Heart left ventricle (tissue), 16 donors: ENCODE results near the gene NOC2L. TPM values are rescaled to one million over a fixed set of nuclear protein-coding genes. Genes with fewer than 3 reads are reported as not detected.

Source experiments
- ATAC-seq, 4 donors: fragments of 200-7000 bp; cut with Tn5 transposase; one replicate each; pipeline ENCODE4 v1.9.1; 2020 to 2022; ENCODE audit warnings: moderate library complexity in 4 of 4, mild to moderate bottlenecking in 3 of 4, moderate number of reproducible peaks in 1 of 4
- DNase-seq, 5 donors: peaks; one replicate each; pipeline ENCODE4 v3.0.0-alpha.2; 2020
- H3K27ac ChIP-seq, 12 donors: fragments of 200-600 bp; sonication (generic) in 4 of 12; one replicate each; pipeline versions ENCODE4 v1.5.0 to v1.8.0; 2016 to 2022; ENCODE audit warnings: mild to moderate bottlenecking in 2 of 12
- H3K27me3 ChIP-seq, 9 donors: fragments of 200-600 bp; sonication (generic) in 2 of 9; one replicate each; pipeline versions ENCODE4 v1.5.1 to v1.8.0; 2016 to 2022; ENCODE audit warnings: mild to moderate bottlenecking in 3 of 9
- H3K36me3 ChIP-seq, 9 donors: fragments of 200-600 bp; sonication (generic) in 2 of 9; one replicate each; pipeline versions ENCODE4 v1.5.0 to v1.8.0; 2018 to 2022; ENCODE audit warnings: mild to moderate bottlenecking in 2 of 9
- H3K4me1 ChIP-seq, 12 donors: fragments of 200-600 bp; sonication (generic) in 4 of 12; one replicate each; pipeline versions ENCODE4 v1.5.0 to v1.8.0; 2016 to 2022; ENCODE audit warnings: mild to moderate bottlenecking in 3 of 12
- H3K4me3 ChIP-seq, 12 donors: fragments of 200-600 bp; sonication (generic) in 4 of 12; one replicate each; pipeline versions ENCODE4 v1.5.0 to v1.8.0; 2017 to 2022; ENCODE audit warnings: mild to moderate bottlenecking in 9 of 12, moderate library complexity in 4 of 12
- H3K9me3 ChIP-seq, 12 donors: fragments of 200-600 bp; sonication (generic) in 4 of 12; one replicate each; pipeline versions ENCODE4 v1.5.0 to v1.8.0; 2016 to 2022; ENCODE audit warnings: mild to moderate bottlenecking in 1 of 12
- POLR2A ChIP-seq, 2 donors: fragments of 450-650 bp; IDR thresholded peaks; one replicate each; pipeline ENCODE4 v1.6.1; 2017; ENCODE audit warnings: antibody characterized with exemption in 2 of 2, mild to moderate bottlenecking in 2 of 2, moderate library complexity in 2 of 2
- WGBS, 4 donors: extraction: QIAGEN DNeasy Blood & Tissue Kit in 2 of 4; methylation state at CpG; one replicate each; pipeline versions ENCODE4 v1.1.5 to v1.1.7; 2013 to 2018; 5-methylcytosine and 5-hydroxymethylcytosine counted together
- intact Hi-C, 10 donors: fragments of 100-400 bp; cut with DNase I; formaldehyde crosslinking; loops; one replicate each; pipeline versions ENCODE4 v1.11.1 to v1.14.2; 2022
- polyA plus RNA-seq, 2 donors: library from polyadenylated mRNA; stranded (reverse); fragments of 200-250 nt; gene quantifications; one replicate each; pipeline ENCODE4 v1.2.3, GENCODE V29; 2013
- total RNA-seq, 9 donors: library from RNA; depleted of rRNA in 2 of 9; stranded (reverse); fragments of >200 nt in 2 of 9; fragmentation: NEBNext Ultra II Directional in 3 of 9; extraction: Animal tissue kit (Norgen Biotek cat#: 25700) in 3 of 9; gene quantifications; one replicate each; pipeline versions ENCODE4 v1.1.0 to v1.2.4, GENCODE V29; 2016 to 2023
- TF ChIP-seq, protein P1 (sequence below), 12 donors: fragments of 200-600 bp; sonication (generic) in 4 of 12; IDR thresholded peaks; one replicate each; pipeline versions ENCODE4 v1.5.0 to v1.8.0; 2018 to 2022; ENCODE audit warnings: antibody characterized with exemption in 12 of 12, mild to moderate bottlenecking in 5 of 12
- donor health status: ischemic (EF 13 %, LVEDD 7.1; RV severe dilation, severe dysfunction).
- donor health status: healthy with polysubstance abuse.
- donor health status: DM: no; HTN: yes; CAD: no.
- donor health status: DM: no; HTN: no; CAD: no.
- donor health status: ischemic (EF 25% LVEDD 6.9; RV normal size, moderate dysfunction).
- donor health status: ischemic (EF 25% LVEDD 5.7; RV mildly dilated, moderate dysfunction).
- donor health status: healthy.
- donor health status: DM: yes; HTN: yes; CAD: no.
- donor health status: ischemic (EF 35%, LVEDD 5.7; RV mildly dilated, moderate dysfunction).
- donor health status: nonischemic (EF 11% LVEDD 7.7; RV severe dilation, severe dysfunction).
- donor health status: DM: yes; HTN: yes; CAD: no.
- donor health status: PGD.
- donor health status: ischemic (EF 29% LVEDD 5.4; RV normal size, mild dysfunction).
- donor health status: nonischemic (EF 23%, LVEDD 6.1; RV moderate dilation, normal function).

Gene NOC2L
- total and polyA plus RNA-seq, 11 donors = 36.0 to 85.3 (median 44.0) TPM

DNA sequence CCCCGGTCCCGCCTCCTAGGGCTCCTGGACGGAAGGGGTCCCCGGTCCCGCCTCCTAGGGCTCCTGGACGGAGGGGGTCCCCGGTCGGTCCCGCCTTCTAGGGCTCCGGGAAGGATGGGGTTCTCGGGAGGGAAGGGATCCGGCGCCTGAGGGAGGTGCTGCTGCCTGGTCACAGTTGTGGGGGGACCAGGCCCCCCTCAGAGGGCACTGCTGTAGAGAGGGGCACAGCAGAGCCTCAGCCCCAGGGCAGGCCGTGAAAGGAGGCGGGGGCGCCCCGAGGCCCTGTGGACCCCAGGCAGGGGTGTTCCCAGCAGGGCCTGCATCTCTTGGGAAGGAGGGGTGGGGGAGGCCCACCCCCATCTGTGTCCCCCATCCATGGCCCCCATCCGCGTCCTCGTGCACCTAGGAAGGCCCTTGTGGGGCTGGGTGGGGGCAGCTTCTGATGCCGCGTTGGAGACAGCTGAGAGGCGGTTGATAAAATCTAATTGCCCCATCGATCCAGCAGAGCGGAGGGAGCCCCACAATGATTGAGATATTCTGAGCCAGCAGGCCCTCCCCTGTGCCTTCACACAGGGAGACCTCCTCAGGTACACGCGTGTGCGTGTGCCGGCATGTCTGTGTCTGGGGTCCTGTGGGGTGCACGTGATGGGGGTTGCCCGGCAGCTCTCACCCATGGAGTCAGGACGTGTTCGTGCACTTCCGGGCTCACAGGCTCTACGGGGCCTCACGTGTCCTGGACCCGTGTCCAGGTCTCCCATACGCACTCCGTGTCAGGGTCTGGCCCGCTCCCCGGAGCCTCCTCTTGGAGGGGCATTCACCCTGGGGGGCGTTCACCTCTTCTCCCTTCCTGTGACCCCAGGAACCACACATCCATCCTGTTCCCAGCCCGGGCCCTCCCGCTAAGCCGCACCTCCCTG, 22.4 kb downstream of the NOC2L start:
- H3K27me3 ChIP-seq = peaks cover 5 to 86% (median 51%) of the 10 kb centered on the region in 9 donors
- no peak for TF ChIP-seq POLR2A (IDR thresholded peaks at IDR 0.05)
- TF ChIP-seq, protein P1, sequence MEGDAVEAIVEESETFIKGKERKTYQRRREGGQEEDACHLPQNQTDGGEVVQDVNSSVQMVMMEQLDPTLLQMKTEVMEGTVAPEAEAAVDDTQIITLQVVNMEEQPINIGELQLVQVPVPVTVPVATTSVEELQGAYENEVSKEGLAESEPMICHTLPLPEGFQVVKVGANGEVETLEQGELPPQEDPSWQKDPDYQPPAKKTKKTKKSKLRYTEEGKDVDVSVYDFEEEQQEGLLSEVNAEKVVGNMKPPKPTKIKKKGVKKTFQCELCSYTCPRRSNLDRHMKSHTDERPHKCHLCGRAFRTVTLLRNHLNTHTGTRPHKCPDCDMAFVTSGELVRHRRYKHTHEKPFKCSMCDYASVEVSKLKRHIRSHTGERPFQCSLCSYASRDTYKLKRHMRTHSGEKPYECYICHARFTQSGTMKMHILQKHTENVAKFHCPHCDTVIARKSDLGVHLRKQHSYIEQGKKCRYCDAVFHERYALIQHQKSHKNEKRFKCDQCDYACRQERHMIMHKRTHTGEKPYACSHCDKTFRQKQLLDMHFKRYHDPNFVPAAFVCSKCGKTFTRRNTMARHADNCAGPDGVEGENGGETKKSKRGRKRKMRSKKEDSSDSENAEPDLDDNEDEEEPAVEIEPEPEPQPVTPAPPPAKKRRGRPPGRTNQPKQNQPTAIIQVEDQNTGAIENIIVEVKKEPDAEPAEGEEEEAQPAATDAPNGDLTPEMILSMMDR (IDR thresholded peaks at IDR 0.05) = no peak
- H3K4me1 ChIP-seq = peaks cover 2 to 40% (median 26%) of the 10 kb centered on the region in 12 donors
- no peak for ATAC-seq
- DNase-seq = no peak
- intact Hi-C loops = loop anchor here in 2 of 10 donors (1.0 to 2.0 kb wide), 2 partner anchors 31 to 32 kb away; no protein-coding TSS in a partner anchor
- H3K27ac ChIP-seq = no peak overlapping the region
- no peak overlapping the region for H3K4me3 ChIP-seq
- no peaks in the 10 kb centered on the region for H3K9me3 ChIP-seq
- 68 to 78% (median 71%) methylated on average over 30 to 45 of the region's 45 CpGs for WGBS, 4 donors
- no peaks in the 10 kb centered on the region for H3K36me3 ChIP-seq

DNA sequence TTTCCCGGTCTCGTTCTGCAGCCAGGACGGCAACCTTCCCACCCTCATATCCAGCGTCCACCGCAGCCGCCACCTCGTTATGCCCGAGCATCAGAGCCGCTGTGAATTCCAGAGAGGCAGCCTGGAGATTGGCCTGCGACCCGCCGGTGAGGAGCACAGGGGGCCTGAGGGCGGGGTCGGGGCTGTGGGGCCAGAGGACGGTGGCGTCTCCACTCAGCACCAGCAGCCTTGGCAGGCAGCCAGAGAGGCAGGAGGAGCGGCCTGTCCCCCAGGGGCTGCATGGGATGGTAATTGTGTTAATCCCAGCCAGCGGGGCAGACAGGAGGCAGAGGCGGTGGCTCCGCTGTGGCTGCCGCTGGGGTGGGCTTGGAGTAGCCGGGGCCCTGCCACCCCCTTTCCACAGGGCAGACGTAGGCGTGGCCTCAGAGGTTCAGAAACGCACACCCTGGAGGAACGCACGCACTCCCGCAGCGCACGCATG, 23.3 kb downstream of the NOC2L start:
- H3K27ac ChIP-seq = no peak overlapping the region
- ATAC-seq (no peak), DNase-seq (peak in 1 of 5 donors; percentile 56)
- H3K27me3 ChIP-seq = peaks cover 0 to 82% (median 43%) of the 10 kb centered on the region in 9 donors
- no peaks in the 10 kb centered on the region for H3K36me3 ChIP-seq
- WGBS, 4 donors = 3 to 7% (median 4%) methylated on average over 18 to 30 of the region's 30 CpGs
- H3K4me1 ChIP-seq = peaks cover 0 to 32% (median 18%) of the 10 kb centered on the region in 12 donors
- no peak for TF ChIP-seq POLR2A (IDR thresholded peaks at IDR 0.05)
- TF ChIP-seq, protein P1 (IDR thresholded peaks at IDR 0.05) = no peak
- H3K9me3 ChIP-seq = no peaks in the 10 kb centered on the region
- peak overlapping the region in 1 of 12 donors; percentile 10 for H3K4me3 ChIP-seq
- intact Hi-C loops = loop anchor here in 1 of 10 donors (2.0 kb wide), 1 partner anchor 31 kb away; no protein-coding TSS in a partner anchor

DNA sequence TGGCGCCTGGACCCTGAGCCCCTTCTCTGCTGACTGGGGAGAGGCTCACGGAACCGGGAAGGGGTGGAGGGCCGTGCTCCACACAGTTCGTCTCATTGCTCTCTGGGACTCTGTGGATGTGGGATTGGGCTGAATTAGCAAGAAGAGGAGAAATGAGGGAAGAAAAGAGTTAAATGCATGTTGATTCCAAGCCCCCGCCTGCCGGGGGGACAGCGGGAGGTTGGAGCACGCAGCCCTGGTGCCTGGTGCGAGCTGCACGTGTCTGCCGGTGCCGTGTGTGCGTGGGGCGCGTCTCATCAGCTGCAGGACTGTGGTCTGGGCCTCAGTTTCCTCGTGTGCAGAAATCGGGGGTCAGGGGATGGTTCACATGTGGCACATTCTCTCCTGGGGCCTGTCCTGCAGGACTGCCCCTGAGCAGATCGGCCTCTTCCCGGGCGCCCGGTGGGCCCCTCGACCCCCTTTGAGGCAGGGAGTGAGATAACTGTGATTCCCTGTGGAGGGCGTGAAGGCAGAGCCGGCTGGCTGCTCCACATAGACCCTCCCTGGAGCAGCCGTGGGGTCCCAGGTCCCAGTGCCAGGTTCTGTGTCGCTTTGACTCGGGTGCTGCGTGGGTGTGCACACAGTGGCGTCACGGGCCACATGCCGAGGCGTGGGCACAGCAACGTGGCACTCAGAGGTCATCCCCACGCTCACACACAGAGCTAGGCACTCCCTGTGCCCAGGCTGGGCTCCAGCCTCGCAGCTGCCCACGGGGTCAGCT, 23.9 kb downstream of the NOC2L start:
- peaks cover 0 to 26% (median 13%) of the 10 kb centered on the region in 12 donors for H3K4me1 ChIP-seq
- ATAC-seq (no peak), DNase-seq (no peak)
- H3K27me3 ChIP-seq = peaks cover 0 to 81% (median 37%) of the 10 kb centered on the region in 9 donors
- TF ChIP-seq POLR2A (IDR thresholded peaks at IDR 0.05) = no peak
- TF ChIP-seq, protein P1 (IDR thresholded peaks at IDR 0.05) = no peak
- 7 to 9% (median 8%) methylated on average over 26 to 37 of the region's 37 CpGs for WGBS, 4 donors
- intact Hi-C loops = no loop called here
- no peak overlapping the region for H3K27ac ChIP-seq
- H3K36me3 ChIP-seq = no peaks in the 10 kb centered on the region
- H3K9me3 ChIP-seq = no peaks in the 10 kb centered on the region
- no peak overlapping the region for H3K4me3 ChIP-seq

- 20 to 33% (median 22%) methylated on average over 3 to 10 of the region's 10 CpGs for WGBS, 4 donors
- H3K36me3 ChIP-seq = no peaks in the 10 kb centered on the region
- H3K4me3 ChIP-seq = no peak overlapping the region
- DNase-seq = no peak
- peaks cover 0 to 17% (median 10%) of the 10 kb centered on the region in 12 donors for H3K4me1 ChIP-seq
- intact Hi-C loops = no loop called here
- no peak for ATAC-seq
- TF ChIP-seq POLR2A (IDR thresholded peaks at IDR 0.05) = no peak
- TF ChIP-seq, protein P1 (IDR thresholded peaks at IDR 0.05) = no peak
- no peak overlapping the region for H3K27ac ChIP-seq
- peaks cover 0 to 75% (median 35%) of the 10 kb centered on the region in 9 donors for H3K27me3 ChIP-seq
- no peaks in the 10 kb centered on the region for H3K9me3 ChIP-seq
Observed at GRCh38 chr1:933603-933940, 25.5 kb downstream of the NOC2L start.
